ENCODE data around the gene TRIM54.

Gene TRIM54

GRCh38 chr2:27281855-27282559, at the start of gene TRIM54:
TRIM54 (plus strand) TSS chr2:27282429; CDS start chr2:27282732, 303 bp downstream.
- peak in 1 of 2 experiments; percentile 37 for DNase-seq

GRCh38 chr2:27233341-27233740, 48.9 kb upstream of the TRIM54 start:
- DNase-seq = no peak

GRCh38 chr2:27236136-27236535, 46.1 kb upstream of the TRIM54 start:
- DNase-seq = no peak

- no peak for DNase-seq
Observed at GRCh38 chr2:27236626-27237025, 45.6 kb upstream of the TRIM54 start.

GRCh38 chr2:27237341-27237945, 44.8 kb upstream of the TRIM54 start:
- no peak for DNase-seq

GRCh38 chr2:27238976-27239375, 43.3 kb upstream of the TRIM54 start:
- DNase-seq = no peak

GRCh38 chr2:27240406-27240805, 41.8 kb upstream of the TRIM54 start:
- no peak for DNase-seq

GRCh38 chr2:27241761-27242613, 40.2 kb upstream of the TRIM54 start:
- DNase-seq = no peak

GRCh38 chr2:27242614-27242951, 39.6 kb upstream of the TRIM54 start:
- DNase-seq = no peak

- DNase-seq = no peak
Observed at GRCh38 chr2:27243391-27244130, 38.7 kb upstream of the TRIM54 start.

- DNase-seq = no peak
Observed at GRCh38 chr2:27245116-27245515, 37.1 kb upstream of the TRIM54 start.

- DNase-seq = no peak
Observed at GRCh38 chr2:27245626-27246025, 36.6 kb upstream of the TRIM54 start.

GRCh38 chr2:27247893-27248292, 34.3 kb upstream of the TRIM54 start:
- no peak for DNase-seq

GRCh38 chr2:27249159-27249890, 32.9 kb upstream of the TRIM54 start:
- DNase-seq = no peak

- DNase-seq = peak; percentile 38 to 72
Observed at GRCh38 chr2:27249891-27250651, 32.2 kb upstream of the TRIM54 start.

GRCh38 chr2:27250652-27251379, 31.4 kb upstream of the TRIM54 start:
- DNase-seq = no peak

- no peak for DNase-seq
Observed at GRCh38 chr2:27251766-27252165, 30.5 kb upstream of the TRIM54 start.

GRCh38 chr2:27255187-27255586, 27.0 kb upstream of the TRIM54 start:
- no peak for DNase-seq

- no peak for DNase-seq
Observed at GRCh38 chr2:27255660-27256059, 26.6 kb upstream of the TRIM54 start.

- DNase-seq = no peak
Observed at GRCh38 chr2:27256855-27257454, 25.3 kb upstream of the TRIM54 start.

- DNase-seq = no peak
Observed at GRCh38 chr2:27258051-27258450, 24.2 kb upstream of the TRIM54 start.

All from NCI-H524 (cell line).